C4-2B (cell line): ENCODE measurements around the gene MRPL46.
"Not testable (repeated sequence)": the region's sequence is repeated elsewhere in the genome, so short reads cannot be mapped to it uniquely, and the experiment has no call there.

Experiments used
- H3K27ac ChIP-seq: fragments of 450-650 bp; 2 replicates; pipeline ENCODE4 v1.5.1; 2017
- CTCF ChIP-seq: fragments of 450-650 bp; conservative IDR thresholded peaks from 2 replicates; pipeline ENCODE4 v1.5.1; 2017; ENCODE audit warnings: mild to moderate bottlenecking
- ZFX ChIP-seq: fragments of 450-650 bp; IDR thresholded peaks from 2 replicates; pipeline ENCODE4 v1.6.1; 2017

Gene MRPL46

GRCh38 chr15:88441076-88441730 lies 26.0 kb downstream of the MRPL46 start:
- no peak overlapping the region for H3K27ac ChIP-seq
- no peak for TF ChIP-seq ZFX

GRCh38 chr15:88440021-88440420 lies 27.2 kb downstream of the MRPL46 start:
- TF ChIP-seq ZFX (no peak), CTCF (no peak)
- no peak overlapping the region for H3K27ac ChIP-seq

GRCh38 chr15:88438181-88438580 lies 29.0 kb downstream of the MRPL46 start:
- H3K27ac ChIP-seq: no peak overlapping the region
- no peak for TF ChIP-seq ZFX
- TF ChIP-seq CTCF: no peak

- not testable (repeated sequence) for H3K27ac ChIP-seq
Observed at GRCh38 chr15:88434106-88434505, 33.1 kb downstream of the MRPL46 start.

GRCh38 chr15:88433046-88433685 lies 34.0 kb downstream of the MRPL46 start:
- TF ChIP-seq CTCF: no peak
- no peak for TF ChIP-seq ZFX

GRCh38 chr15:88431441-88431840 lies 35.7 kb downstream of the MRPL46 start:
- H3K27ac ChIP-seq: no peak overlapping the region
- no peak for TF ChIP-seq CTCF
- no peak for TF ChIP-seq ZFX

More at GRCh38 chr15:88433046-88433685, 34.0 kb downstream of the MRPL46 start:
- no peak overlapping the region for H3K27ac ChIP-seq

- no peak overlapping the region for H3K27ac ChIP-seq
- TF ChIP-seq ZFX: no peak
- no peak for TF ChIP-seq CTCF
Observed at GRCh38 chr15:88430051-88430450, 37.1 kb downstream of the MRPL46 start.

GRCh38 chr15:88428805-88429605 lies 38.2 kb downstream of the MRPL46 start:
- TF ChIP-seq CTCF (no peak), ZFX (no peak)

More at GRCh38 chr15:88428805-88429605, 38.2 kb downstream of the MRPL46 start:
- H3K27ac ChIP-seq: no peak overlapping the region
